ENCODE measurements around the gene PTBP3. TPM values are rescaled to one million over a fixed set of nuclear protein-coding genes. Genes with fewer than 3 reads are reported as not detected.
A peak's percentile ranks its signal among the peaks of the same experiment; 100 is the strongest.

The PTBP3 gene
- total RNA-seq, 1 donor from 2014 or later, result 56.7 TPM

- Mint-ChIP-seq H3K27ac (ENCODE audit: unreplicated experiment) (peak overlapping the region; percentile 58), H3K36me3 (ENCODE audit: low read depth) (no peaks in the 10 kb centered on the region), H3K4me1 (ENCODE audit: low read depth) (peaks cover 28% of the 10 kb centered on the region), H3K9me3 (ENCODE audit: low read depth) (no peaks in the 10 kb centered on the region), H3K27me3 (ENCODE audit: low read depth) (no peaks in the 10 kb centered on the region), H3K4me3 (ENCODE audit: unreplicated experiment) (no peak overlapping the region)
- TF ChIP-seq, protein P1, sequence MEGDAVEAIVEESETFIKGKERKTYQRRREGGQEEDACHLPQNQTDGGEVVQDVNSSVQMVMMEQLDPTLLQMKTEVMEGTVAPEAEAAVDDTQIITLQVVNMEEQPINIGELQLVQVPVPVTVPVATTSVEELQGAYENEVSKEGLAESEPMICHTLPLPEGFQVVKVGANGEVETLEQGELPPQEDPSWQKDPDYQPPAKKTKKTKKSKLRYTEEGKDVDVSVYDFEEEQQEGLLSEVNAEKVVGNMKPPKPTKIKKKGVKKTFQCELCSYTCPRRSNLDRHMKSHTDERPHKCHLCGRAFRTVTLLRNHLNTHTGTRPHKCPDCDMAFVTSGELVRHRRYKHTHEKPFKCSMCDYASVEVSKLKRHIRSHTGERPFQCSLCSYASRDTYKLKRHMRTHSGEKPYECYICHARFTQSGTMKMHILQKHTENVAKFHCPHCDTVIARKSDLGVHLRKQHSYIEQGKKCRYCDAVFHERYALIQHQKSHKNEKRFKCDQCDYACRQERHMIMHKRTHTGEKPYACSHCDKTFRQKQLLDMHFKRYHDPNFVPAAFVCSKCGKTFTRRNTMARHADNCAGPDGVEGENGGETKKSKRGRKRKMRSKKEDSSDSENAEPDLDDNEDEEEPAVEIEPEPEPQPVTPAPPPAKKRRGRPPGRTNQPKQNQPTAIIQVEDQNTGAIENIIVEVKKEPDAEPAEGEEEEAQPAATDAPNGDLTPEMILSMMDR (IDR thresholded peaks at IDR 0.05), result no peak
- DNase-seq (ENCODE audit: low spot score), result no peak
Observed at GRCh38 chr9:112338561-112338960, 5.1 kb upstream of the PTBP3 start.

DNA sequence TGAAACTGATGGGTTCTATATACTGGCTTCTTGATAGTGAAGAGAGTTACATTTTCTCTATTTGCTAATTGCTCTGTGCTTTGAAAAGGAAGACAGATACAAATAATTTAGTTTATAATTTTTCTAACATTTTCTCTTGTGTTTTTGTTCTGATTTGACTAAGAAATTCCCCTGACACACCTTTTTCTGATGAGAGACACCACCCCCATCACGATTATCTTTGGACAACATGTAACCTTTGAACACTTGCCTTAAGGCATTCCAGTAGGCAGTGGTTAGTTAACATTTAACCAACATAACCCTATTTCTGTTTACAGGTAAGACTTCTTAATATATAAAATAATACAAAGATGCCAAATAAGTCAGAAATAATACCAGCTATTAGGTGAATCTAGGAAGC is 4.1 kb upstream of the PTBP3 start:
- Mint-ChIP-seq H3K4me1 (ENCODE audit: low read depth) (peaks cover 24% of the 10 kb centered on the region), H3K36me3 (ENCODE audit: low read depth) (no peaks in the 10 kb centered on the region), H3K4me3 (ENCODE audit: unreplicated experiment) (no peak overlapping the region), H3K27me3 (ENCODE audit: low read depth) (no peaks in the 10 kb centered on the region), H3K9me3 (ENCODE audit: low read depth) (no peaks in the 10 kb centered on the region), H3K27ac (ENCODE audit: unreplicated experiment) (no peak overlapping the region)
- TF ChIP-seq, protein P1 (IDR thresholded peaks at IDR 0.05), result no peak
- DNase-seq (ENCODE audit: low spot score), result no peak

DNA sequence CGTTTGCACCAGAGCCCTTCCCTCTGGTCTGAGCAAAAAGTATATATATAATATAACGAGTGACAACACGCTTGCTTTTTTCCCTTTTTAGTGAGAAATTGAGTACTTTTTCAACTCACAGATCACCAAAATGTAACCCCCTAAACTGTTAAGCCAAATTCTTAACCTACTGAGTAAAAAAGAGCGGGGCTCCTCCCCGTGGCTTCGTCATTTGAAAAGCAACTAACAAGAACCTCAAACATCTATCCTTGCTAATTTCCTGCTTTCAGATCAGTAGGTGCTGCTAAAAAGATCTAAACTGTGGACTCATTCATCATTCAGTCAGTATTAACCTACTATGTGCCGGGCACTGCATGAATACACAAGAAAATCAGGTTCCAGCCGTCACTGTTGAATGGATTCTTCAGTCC is 1.0 kb upstream of the PTBP3 start:
- H3K27ac Mint-ChIP-seq (ENCODE audit: unreplicated experiment), result peak overlapping the region; percentile 96
- TF ChIP-seq, protein P1 (IDR thresholded peaks at IDR 0.05), result no peak
- H3K27me3 Mint-ChIP-seq (ENCODE audit: low read depth), result no peaks in the 10 kb centered on the region
- H3K4me3 Mint-ChIP-seq (ENCODE audit: unreplicated experiment), result peak overlapping the region; percentile 93
- no peaks in the 10 kb centered on the region for H3K36me3 Mint-ChIP-seq (ENCODE audit: low read depth)
- no peak for DNase-seq (ENCODE audit: low spot score)
- H3K9me3 Mint-ChIP-seq (ENCODE audit: low read depth), result no peaks in the 10 kb centered on the region
- H3K4me1 Mint-ChIP-seq (ENCODE audit: low read depth), result peaks cover 33% of the 10 kb centered on the region

GRCh38 chr9:112333639-112334431 is 416 bp upstream of the PTBP3 start:
- TF ChIP-seq, protein P1 (IDR thresholded peaks at IDR 0.05), result peak; percentile 80
- Mint-ChIP-seq H3K4me3 (ENCODE audit: unreplicated experiment) (peak overlapping the region; percentile 93), H3K9me3 (ENCODE audit: low read depth) (no peaks in the 10 kb centered on the region), H3K4me1 (ENCODE audit: low read depth) (peaks cover 33% of the 10 kb centered on the region), H3K27me3 (ENCODE audit: low read depth) (no peaks in the 10 kb centered on the region), H3K27ac (ENCODE audit: unreplicated experiment) (peak overlapping the region; percentile 96), H3K36me3 (ENCODE audit: low read depth) (no peaks in the 10 kb centered on the region)
- peak; percentile 96 for DNase-seq (ENCODE audit: low spot score)

- Mint-ChIP-seq H3K27ac (ENCODE audit: unreplicated experiment) (peak overlapping the region; percentile 88), H3K9me3 (ENCODE audit: low read depth) (no peaks in the 10 kb centered on the region), H3K4me3 (ENCODE audit: unreplicated experiment) (peak overlapping the region; percentile 86), H3K27me3 (ENCODE audit: low read depth) (no peaks in the 10 kb centered on the region), H3K4me1 (ENCODE audit: low read depth) (peaks cover 41% of the 10 kb centered on the region), H3K36me3 (ENCODE audit: low read depth) (no peaks in the 10 kb centered on the region)
- no peak for DNase-seq (ENCODE audit: low spot score)
- TF ChIP-seq, protein P1 (IDR thresholded peaks at IDR 0.05), result peak; percentile 66
Observed at GRCh38 chr9:112332674-112332976, 794 bp downstream of the PTBP3 start.
